Right ventricle myocardium superior (tissue), 1 donor: Measurements from ENCODE around the gene ADGRD1. TPM values are rescaled to one million over a fixed set of nuclear protein-coding genes. Genes with fewer than 3 reads are reported as not detected.

ENCODE experiments used
- ATAC-seq: fragments of 200-7000 bp; cut with Tn5 transposase; one replicate; pipeline ENCODE4 v1.9.1; 2020; ENCODE audit warnings: mild to moderate bottlenecking; ENCODE audit not compliant: poor library complexity
- DNase-seq: peaks from one replicate; pipeline ENCODE4 v3.0.0-alpha.2; 2020
- intact Hi-C: fragments of 100-400 bp; cut with DNase I; formaldehyde crosslinking; loops from one replicate; pipeline ENCODE4 v1.11.2; 2022
- total RNA-seq: library from RNA; stranded (reverse); fragmentation: NEBNext Ultra II Directional; extraction: Animal tissue kit (Norgen Biotek cat#: 25700); gene quantifications from one replicate; pipeline ENCODE4 v1.2.1, GENCODE V29; 2021
- donor health status: DM: no; HTN: yes; CAD: no; lungs with severe emphysema.

Gene ADGRD1
- total RNA-seq, 1 donor from 2014 or later, result 86.1 TPM

DNA sequence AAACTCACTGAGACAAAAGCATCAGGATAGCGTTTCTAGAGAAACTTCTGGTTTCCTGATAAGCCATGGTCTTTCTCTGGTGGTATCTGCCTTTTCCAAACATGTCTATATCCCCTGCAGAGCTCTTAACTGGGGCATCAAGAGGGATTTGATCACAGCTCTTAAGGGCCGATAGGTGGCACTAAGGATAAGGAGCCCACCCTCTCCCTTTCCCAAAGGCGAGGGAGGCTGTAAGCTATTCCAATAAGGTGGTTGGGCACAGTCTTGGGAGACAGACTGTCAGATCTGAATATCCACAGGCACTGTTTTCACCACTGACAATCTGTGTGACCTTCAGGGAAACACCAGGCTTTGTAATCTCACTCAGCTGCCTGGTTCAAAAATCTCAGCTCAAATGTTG lies 206.0 kb downstream of the ADGRD1 start:
- intact Hi-C loops, result no loop called here
- ATAC-seq, result no peak
- DNase-seq, result no peak

DNA sequence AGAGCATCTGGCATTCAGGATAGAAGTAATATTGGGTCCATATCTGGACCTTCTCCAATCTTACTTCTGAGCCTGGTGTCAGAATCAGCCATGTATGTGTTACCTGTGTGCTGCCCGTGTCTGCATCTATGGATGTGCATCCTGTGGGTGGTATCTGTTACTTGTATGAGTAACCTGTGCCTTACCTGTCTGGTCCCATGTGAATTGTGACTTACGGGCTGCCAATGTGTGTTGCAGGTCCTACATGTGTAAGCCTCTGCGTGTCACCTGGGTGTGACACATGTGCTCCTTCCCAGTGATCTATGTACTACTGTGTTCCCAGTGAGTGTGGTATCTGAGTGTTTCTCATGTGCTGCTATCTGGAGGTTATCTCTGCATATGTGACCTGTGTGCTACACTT lies 208.4 kb downstream of the ADGRD1 start:
- no peak for DNase-seq
- intact Hi-C loops, result no loop called here
- no peak for ATAC-seq

DNA sequence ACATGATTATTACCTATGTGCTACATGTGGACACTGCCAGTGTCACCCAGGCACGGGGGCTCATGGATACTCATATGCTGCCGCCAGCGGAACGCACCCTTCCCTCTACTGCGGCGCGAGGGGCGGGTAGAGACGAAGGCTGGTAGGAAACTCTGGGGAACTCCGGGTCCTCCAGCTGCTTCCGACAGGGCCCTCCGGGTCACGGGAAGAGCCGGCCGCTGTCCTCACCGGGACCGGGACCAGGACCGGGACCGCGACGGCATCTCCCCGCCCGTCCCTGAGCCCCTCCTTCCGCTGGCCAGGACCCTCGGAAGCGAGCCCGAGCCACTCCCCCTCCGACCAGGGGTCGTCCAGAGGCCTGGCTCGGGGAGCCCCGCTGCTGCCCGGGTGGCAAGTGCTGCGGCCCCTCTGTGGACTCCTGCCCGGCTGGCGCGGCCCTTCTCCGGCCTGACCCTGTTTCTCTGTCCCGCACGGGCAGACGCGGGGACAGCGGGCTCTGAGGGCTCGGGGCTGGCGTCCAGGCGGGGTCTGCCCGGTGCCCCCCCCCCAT lies 209.6 kb downstream of the ADGRD1 start:
- intact Hi-C loops, result no loop called here
- DNase-seq (no peak), ATAC-seq (no peak)

DNA sequence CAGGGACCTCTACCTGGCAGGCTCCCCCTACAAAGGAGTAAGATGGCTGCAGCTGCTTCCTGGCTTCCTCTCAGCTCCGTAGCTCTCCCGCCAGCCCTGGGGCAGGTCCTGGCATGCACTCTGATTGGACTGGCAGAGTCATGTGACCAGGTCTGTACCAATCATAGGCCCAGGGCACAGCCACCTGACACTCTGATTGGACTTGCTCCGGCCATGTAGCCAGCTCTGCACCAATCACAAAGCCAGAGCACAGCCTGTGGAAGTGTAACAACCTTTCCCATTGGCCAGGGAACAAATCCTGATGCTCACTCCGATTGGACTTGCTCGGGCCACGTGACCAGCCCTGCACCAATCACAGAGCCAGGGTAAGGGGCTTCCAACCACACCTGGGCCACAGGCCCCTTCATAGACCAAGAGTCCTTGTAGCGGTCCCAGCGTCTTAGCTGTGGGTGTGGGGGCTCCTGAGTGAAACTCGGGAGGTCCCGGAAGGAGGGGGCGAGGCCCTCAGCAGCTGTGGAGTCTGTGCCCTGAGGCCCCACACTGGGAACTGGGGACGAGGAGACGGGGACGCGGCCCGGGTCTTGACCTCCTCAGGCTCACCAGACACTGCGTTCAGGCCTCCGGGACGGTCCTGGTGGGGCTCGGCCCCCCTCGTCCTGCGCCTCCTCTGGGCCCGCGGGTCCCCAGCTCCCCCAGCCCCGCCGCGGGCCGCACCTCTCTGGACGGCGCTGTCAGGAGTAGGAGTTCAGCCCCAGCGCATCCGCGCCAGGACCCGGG lies 210.6 kb downstream of the ADGRD1 start:
- intact Hi-C loops, result no loop called here
- ATAC-seq (no peak), DNase-seq (no peak)

DNA sequence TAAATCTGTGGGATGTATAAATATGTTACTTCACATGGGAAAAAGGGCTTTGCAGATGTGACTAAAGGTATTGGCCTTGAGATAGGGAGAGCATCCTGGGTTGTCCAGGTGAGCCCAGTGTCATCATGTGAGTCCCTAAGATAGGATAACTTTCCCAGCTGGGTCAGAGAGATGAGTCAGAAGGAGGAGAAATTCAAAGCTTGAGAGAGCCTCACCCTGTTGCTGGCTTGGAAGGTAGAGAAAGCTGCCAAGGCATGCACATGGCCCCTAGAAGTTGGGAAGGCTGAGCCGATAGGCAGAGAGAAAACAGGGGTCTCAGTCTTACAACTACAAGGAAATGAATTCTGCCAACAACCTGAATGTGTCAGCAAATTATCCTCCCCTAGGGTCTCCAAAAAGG lies 213.0 kb downstream of the ADGRD1 start:
- DNase-seq (no peak), ATAC-seq (no peak)
- intact Hi-C loops, result no loop called here

DNA sequence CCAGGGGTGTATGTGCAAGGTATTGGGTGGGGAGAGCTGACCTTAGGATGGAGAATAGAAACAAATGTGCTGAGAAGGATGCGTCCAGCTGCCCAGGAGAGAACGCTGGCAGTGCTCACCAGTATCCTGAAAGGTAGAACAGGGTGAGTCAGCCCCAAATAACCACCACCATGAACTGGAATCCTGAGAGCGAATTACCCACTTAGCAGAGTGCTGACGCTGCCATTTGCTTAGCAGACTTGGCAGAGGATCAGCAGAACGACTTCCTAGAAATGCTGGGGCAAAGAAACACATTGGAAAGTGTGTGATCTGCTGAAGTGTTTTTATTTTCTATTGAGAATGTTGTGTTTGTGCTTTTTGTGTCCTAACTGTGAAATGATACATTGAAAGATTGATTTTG lies 213.6 kb downstream of the ADGRD1 start:
- ATAC-seq (no peak), DNase-seq (no peak)
- intact Hi-C loops, result no loop called here

DNA sequence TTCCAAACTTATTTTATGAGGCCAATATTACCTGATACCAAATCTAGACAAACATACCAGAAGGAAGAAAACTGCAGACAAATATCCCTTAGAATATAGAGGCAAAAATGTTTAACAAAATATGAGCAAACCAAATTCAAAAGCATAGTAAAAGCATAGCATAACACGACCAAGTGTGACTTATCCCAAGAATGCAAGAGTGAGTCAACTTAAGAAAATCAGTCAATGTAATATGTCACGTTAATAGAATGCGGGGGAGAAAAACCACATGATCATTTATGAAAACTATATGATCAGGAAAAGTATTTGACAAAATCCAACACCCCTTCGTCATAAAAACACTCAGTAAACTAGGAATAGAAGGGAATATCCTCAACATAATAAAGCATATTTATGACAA lies 217.3 kb downstream of the ADGRD1 start:
- ATAC-seq (no peak), DNase-seq (no peak)
- intact Hi-C loops, result no loop called here

DNA sequence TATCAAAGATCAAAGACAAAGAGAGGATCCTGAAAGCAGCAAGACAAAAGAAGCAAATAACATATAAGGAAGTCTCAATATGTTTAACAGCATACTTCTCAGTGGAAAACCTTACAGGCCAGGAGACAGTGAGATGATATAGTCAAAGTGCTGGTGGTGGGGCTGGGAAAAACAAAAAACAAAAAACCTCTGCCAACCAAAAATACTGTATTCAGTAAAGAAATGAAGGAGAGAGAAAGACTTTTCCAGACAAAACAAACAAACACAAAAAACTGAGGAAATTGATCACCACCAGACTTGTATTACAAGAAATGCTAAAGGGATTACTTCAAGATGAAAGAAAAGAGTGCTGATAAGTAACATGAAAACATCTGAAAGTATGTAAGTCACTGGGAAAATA lies 221.2 kb downstream of the ADGRD1 start:
- DNase-seq (no peak), ATAC-seq (no peak)
- intact Hi-C loops, result no loop called here

DNA sequence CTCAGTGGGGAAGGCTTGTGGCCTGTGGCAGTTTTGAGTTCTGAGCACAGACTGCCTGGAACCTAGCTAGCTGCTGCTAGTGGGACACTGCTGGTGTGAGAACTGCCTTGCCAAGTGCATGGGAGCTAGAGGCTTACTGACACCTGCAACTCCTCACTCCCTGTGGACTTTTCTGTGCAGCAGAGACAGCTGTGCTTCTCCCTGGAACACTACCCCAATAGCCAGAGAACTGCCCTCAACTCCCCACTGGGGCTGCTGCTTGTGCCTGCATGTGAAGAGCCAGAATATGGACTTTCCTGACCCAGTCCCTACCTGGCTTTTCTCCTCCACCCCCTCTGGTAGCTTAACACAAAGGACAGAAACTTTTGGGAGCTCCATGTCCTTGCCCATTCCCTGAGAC lies 222.6 kb downstream of the ADGRD1 start:
- no peak for DNase-seq
- intact Hi-C loops, result no loop called here

DNA sequence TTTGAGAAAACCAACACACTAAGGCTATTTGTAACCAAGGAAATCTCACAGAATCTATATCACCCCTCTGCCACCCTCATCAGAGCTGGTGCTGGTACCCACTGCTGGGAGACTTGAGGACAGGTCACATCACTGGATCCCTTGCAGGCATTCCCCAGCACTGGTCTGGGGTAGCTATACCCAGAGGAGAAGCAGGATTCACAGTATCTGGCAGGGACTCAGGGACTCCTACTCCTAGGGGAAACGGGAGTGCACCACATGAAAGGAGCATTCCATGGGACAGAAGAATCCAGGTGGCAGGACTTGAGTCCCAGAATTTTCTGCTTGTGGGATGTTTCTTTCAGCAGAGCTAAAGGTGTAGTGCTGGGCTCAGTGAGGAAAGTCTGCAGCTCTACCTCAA lies 223.2 kb downstream of the ADGRD1 start:
- ATAC-seq (no peak), DNase-seq (no peak)
- intact Hi-C loops, result no loop called here

More for the DNA sequence above, 222.6 kb downstream of the ADGRD1 start:
- ATAC-seq, result no peak

DNA sequence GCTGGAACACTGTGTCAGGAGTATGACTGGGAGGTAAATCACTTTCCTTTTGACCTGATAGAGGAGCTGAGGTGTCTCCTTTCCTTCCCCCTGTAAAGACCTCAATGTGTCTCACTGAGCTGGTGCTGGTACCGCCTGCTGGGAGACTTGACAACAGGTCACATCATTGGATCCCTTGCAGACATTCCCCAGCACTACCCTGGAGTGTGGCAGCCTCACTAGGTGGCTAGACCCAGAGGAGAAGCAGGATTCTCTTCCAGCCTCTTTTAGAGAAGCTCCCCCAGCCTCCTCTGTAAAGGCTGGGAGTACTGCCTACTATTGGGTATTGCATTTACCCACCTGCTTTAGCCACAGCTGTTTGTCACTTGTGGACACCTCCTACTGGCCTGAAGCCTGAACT lies 223.9 kb downstream of the ADGRD1 start:
- ATAC-seq (no peak), DNase-seq (no peak)
- intact Hi-C loops, result no loop called here

DNA sequence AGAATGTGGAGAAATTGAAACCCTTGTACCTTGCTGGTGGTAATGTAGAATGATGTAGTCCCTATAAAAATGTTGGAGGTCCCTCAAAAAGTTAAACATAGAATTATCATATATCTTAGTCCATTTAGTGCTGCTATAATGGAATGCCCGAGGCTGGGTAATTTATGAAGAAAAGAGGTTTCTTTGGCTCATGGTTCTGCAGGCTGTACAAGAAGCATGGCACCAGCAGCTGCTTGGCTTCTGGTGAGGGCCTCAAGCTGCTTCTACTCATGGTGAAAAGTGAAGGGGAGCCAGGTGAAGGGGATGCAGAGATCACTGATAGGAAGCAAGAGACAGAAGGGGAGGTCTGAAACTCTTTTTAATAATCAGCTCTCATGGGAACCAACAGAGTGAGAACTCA lies 233.9 kb downstream of the ADGRD1 start:
- ATAC-seq, result no peak

DNA sequence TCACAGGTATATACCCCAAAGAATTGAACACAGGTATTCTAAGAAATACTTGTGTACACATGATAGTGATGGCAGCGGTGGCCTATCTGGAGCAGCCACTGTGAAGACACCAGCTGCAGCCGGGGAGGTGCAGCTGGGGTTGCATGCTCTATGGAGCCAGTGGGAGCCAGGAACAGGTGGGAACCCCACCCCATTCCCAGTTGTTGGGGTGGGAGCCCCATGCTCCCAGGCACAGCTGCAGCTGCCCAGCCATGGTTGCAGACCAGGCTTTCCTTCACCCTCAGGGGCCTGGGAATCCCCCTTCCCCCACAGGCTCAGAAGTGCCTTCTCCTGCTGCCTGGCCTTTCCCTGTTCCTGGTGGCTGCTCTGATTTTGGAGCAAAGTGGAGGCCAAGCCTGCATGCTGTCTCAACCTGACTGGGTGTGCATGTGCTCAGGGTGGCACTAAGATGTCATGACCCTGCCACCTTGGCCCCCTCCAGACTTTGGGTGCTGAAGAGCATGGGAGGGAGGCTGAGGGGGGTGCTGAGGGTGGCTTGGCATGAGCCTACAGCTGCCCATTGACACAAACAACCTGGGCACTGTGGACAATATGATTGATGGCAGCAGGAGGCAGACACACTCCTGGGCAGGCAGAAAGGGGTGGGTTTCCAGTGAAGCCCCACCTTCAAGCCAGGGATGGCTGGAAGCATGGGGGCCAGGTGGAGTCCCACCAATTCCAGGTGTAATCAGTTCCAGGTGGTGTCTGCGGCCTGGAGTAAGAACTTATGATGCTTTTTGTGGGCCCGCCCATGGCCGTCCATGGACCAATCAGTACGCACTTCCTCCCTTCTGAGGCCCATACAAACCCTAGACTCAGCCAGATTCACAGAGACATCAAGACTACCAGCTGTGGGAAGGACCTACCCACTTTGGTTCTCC lies 234.7 kb downstream of the ADGRD1 start:
- intact Hi-C loops, result no loop called here

More for the DNA sequence above, 233.9 kb downstream of the ADGRD1 start:
- no peak for DNase-seq
- intact Hi-C loops, result no loop called here

DNA sequence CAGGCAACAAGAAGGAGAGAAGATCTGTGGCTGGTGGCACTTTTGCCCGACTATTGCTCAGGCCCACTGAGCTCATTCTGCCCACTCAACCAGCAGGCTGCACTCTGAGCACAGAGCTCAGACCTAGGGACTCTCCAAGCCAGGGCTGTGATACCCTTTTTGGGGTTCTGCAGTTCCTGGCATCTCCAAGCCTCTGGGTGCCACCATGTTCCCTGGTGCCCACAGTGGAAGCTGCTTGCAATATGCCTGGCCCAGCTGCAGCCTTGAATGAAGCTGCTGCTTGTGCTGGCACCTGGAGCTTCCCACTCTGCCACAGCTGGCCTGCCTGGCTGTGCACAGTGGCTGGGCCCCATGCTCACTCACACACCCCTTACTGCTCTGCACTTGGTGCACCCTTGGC lies 236.1 kb downstream of the ADGRD1 start:
- intact Hi-C loops, result no loop called here
- ATAC-seq (no peak), DNase-seq (no peak)

More for the DNA sequence above, 234.7 kb downstream of the ADGRD1 start:
- ATAC-seq, result no peak
- no peak for DNase-seq

DNA sequence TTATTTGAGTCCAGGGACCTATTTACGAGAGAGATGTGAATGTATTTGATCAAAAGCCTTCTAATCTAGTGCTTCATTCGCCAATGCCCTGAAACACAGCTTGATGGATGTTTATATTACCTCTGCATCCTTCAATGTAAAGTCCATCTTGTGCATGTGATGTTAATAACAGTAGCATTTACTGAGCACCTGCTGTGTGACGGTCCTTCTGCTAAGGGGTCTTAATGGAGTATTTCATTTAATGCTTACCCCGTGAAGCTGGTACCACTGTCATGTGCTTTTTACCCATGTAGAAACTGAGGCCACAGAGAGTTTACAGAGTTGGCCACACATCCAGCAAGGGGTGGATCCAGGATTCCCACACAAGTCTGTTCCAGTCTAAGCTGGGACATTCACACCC lies 237.3 kb downstream of the ADGRD1 start:
- DNase-seq, result no peak
- no peak for ATAC-seq
- intact Hi-C loops, result no loop called here

Other genes with a start within 250 kb of the ADGRD1 start
- gene RIMBP2, start 237.6 kb upstream of the ADGRD1 start, total RNA-seq, result not detected
- 11.4 TPM for gene STX2, start 114.7 kb upstream of the ADGRD1 start, total RNA-seq
- 225 TPM for gene RAN, start 81.8 kb upstream of the ADGRD1 start, total RNA-seq